ENCODE data around the gene CD163L1. TPM values are rescaled to one million over a fixed set of nuclear protein-coding genes. Genes with fewer than 3 reads are reported as not detected.

Gene CD163L1
- total RNA-seq, 1 donor from 2014 or later: 4.5 TPM

GRCh38 chr12:7472060-7472459 is 28.1 kb upstream of the CD163L1 start:
- intact Hi-C loops (cut with DNase I): no loop called here
- ATAC-seq: no peak
- Histone ChIP-seq H3K4me3 (no peak overlapping the region), H3K4me1 (no peaks in the 10 kb centered on the region), H3K9me3 (no peaks in the 10 kb centered on the region), H3K36me3 (no peaks in the 10 kb centered on the region), H3K27me3 (ENCODE audit: low read depth) (no peaks in the 10 kb centered on the region), H3K27ac (no peak overlapping the region)
- no peak for DNase-seq
- no peak for TF ChIP-seq CTCF (IDR thresholded peaks at IDR 0.05)

GRCh38 chr12:7460375-7461259 is 16.7 kb upstream of the CD163L1 start:
- intact Hi-C loops (cut with DNase I): loop anchor here (5.0 kb wide), 1 partner anchor 243 kb away; no protein-coding TSS in a partner anchor
- peak; percentile 87 for TF ChIP-seq CTCF (IDR thresholded peaks at IDR 0.05)

GRCh38 chr12:7459973-7460372 is 16.0 kb upstream of the CD163L1 start:
- no peak for TF ChIP-seq CTCF (IDR thresholded peaks at IDR 0.05)
- ATAC-seq (peak; percentile 37 to 45), DNase-seq (no peak)
- H3K27ac ChIP-seq: no peak overlapping the region
- H3K9me3 ChIP-seq: no peaks in the 10 kb centered on the region
- H3K4me3 ChIP-seq: no peak overlapping the region
- no peaks in the 10 kb centered on the region for H3K4me1 ChIP-seq
- intact Hi-C loops (cut with DNase I): loop anchor here (5.0 kb wide), 1 partner anchor 243 kb away; no protein-coding TSS in a partner anchor
- H3K36me3 ChIP-seq: no peaks in the 10 kb centered on the region
- H3K27me3 ChIP-seq (ENCODE audit: low read depth): no peaks in the 10 kb centered on the region

More at GRCh38 chr12:7460375-7461259, 16.7 kb upstream of the CD163L1 start:
- Histone ChIP-seq H3K27me3 (ENCODE audit: low read depth) (no peaks in the 10 kb centered on the region), H3K27ac (no peak overlapping the region), H3K9me3 (no peaks in the 10 kb centered on the region), H3K4me3 (no peak overlapping the region), H3K4me1 (no peaks in the 10 kb centered on the region), H3K36me3 (no peaks in the 10 kb centered on the region)
- ATAC-seq (peak; percentile 89 to 91), DNase-seq (no peak)

- Histone ChIP-seq H3K4me1 (no peaks in the 10 kb centered on the region), H3K9me3 (no peaks in the 10 kb centered on the region), H3K27ac (no peak overlapping the region), H3K27me3 (ENCODE audit: low read depth) (no peaks in the 10 kb centered on the region), H3K36me3 (no peaks in the 10 kb centered on the region), H3K4me3 (no peak overlapping the region)
- ATAC-seq: no peak
- no peak for TF ChIP-seq CTCF (IDR thresholded peaks at IDR 0.05)
- DNase-seq: no peak
- intact Hi-C loops (cut with DNase I): no loop called here
Observed at GRCh38 chr12:7451756-7452155, 7.8 kb upstream of the CD163L1 start.

- Histone ChIP-seq H3K9me3 (no peaks in the 10 kb centered on the region), H3K4me3 (no peak overlapping the region), H3K27me3 (ENCODE audit: low read depth) (no peaks in the 10 kb centered on the region), H3K27ac (no peak overlapping the region), H3K36me3 (no peaks in the 10 kb centered on the region), H3K4me1 (no peaks in the 10 kb centered on the region)
- DNase-seq: no peak
- ATAC-seq: no peak
- no peak for TF ChIP-seq CTCF (IDR thresholded peaks at IDR 0.05)
- intact Hi-C loops (cut with DNase I): no loop called here
Observed at GRCh38 chr12:7450667-7451066, 6.7 kb upstream of the CD163L1 start.

Measured in lower lobe of right lung (tissue), 2 donors.